ENCODE results near the gene PPP1CC.
A peak's percentile ranks its signal among the peaks of the same experiment; 100 is the strongest.
"Not testable (repeated sequence)": the region's sequence is repeated elsewhere in the genome, so short reads cannot be mapped to it uniquely, and the experiment has no call there.

Gene PPP1CC

GRCh38 chr12:110750784-110751461, 8.2 kb upstream of the PPP1CC start:
- DNase-seq: no peak

- DNase-seq: no peak
Observed at GRCh38 chr12:110746550-110746949, 3.9 kb upstream of the PPP1CC start.

GRCh38 chr12:110745542-110746284, 3.0 kb upstream of the PPP1CC start:
- DNase-seq: no peak

- no peak for DNase-seq
Observed at GRCh38 chr12:110744601-110745264, 2.0 kb upstream of the PPP1CC start.

DNA sequence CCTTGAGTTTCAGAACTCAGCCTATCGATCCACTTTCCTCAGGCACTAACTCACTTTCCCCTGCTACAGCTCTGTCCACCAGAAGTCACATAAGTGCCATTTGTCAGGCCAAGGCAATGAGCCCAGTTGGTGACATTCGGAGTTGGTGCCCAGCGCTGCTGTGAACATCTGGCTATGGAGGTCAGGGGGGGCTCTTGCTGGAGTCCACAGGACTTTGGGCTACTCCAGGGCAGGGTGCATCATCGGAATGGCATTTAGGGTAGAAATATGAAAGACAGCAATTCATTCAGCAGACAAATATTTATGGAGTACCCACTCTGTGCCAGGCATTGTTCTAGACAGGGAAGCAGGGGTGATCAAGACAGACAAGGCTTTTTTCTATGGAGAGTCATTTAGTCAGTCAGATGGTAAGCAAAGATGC, 1.5 kb upstream of the PPP1CC start:
- no peak for DNase-seq

GRCh38 chr12:110743571-110744093, 941 bp upstream of the PPP1CC start:
- no peak for DNase-seq

GRCh38 chr12:110742096-110742717, 484 bp downstream of the PPP1CC start:
- no peak for DNase-seq

- DNase-seq: peak; percentile 25
Observed at GRCh38 chr12:110741341-110742095, 1.2 kb downstream of the PPP1CC start.

- DNase-seq: no peak
Observed at GRCh38 chr12:110739894-110740293, 2.8 kb downstream of the PPP1CC start.

- no peak for DNase-seq
Observed at GRCh38 chr12:110739488-110739887, 3.2 kb downstream of the PPP1CC start.

- no peak for DNase-seq
Observed at GRCh38 chr12:110737532-110737931, 5.2 kb downstream of the PPP1CC start.

GRCh38 chr12:110737016-110737415, 5.7 kb downstream of the PPP1CC start:
- not testable (repeated sequence) for DNase-seq

DNA sequence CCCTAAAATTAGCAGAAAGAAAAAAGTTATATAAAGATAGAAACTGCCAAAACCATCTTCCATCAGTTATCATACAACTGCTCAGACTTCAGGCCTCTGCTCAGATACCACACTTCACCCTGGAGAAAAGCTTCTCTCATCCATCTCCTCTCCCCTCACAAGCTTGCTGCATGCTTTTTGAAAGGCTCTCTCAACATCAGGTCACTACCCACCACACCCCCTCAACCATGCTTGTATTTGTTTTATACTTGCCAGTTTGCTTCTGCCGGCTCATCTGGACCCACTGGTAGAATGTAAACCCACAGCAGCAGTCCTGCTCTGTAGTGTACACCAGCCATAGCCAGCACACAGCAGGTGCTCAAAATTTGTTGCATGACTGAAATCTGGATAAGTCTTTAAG, 8.8 kb downstream of the PPP1CC start:
- DNase-seq: no peak

GRCh38 chr12:110733089-110733715, 9.5 kb downstream of the PPP1CC start:
- no peak for DNase-seq

- DNase-seq: no peak
Observed at GRCh38 chr12:110732572-110732971, 10.1 kb downstream of the PPP1CC start.

GRCh38 chr12:110731479-110731878, 11.2 kb downstream of the PPP1CC start:
- DNase-seq: no peak

- no peak for DNase-seq
Observed at GRCh38 chr12:110728628-110729027, 14.1 kb downstream of the PPP1CC start.

- no peak for DNase-seq
Observed at GRCh38 chr12:110726708-110727369, 15.9 kb downstream of the PPP1CC start.

DNA sequence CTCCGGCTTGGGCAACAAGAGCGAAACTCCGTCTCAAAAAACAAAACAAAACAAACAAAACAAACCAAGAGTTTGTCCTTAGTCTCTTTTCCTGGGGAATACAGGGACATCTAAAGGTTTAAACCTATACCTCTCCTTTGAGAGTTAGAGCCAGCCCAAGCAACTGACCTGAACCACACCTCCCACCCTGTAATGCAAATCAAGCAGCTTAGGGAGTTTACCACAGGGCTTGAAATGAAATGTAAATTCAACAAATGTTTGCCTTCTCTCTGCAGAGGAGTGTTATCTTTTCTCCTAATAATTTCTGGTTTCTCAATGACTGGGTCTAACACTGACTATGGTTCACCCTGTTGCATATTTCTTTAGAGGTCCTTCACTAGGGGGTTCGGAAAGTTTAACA, 16.7 kb downstream of the PPP1CC start:
- DNase-seq: no peak

- no peak for DNase-seq
Observed at GRCh38 chr12:110725267-110725666, 17.4 kb downstream of the PPP1CC start.

DNA sequence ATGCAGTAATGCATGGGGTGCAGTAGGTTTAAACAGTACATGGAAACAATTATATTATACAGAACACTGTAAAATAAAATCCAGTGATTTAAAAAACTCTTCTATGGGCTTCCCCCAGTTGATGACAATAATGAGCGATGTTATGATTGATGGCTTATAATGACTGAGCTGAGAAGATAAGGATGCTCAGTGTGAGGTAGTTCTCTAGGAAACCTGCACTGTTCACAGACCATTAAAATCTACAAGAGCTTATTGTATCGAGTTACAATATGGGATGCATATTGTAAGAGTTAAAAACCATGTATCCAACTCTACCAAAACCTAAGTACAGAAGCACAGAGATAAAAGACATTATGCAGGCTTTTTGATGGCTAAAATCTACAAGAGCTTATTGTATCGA, 19.8 kb downstream of the PPP1CC start:
- DNase-seq: not testable (repeated sequence)
